Femur (tissue), 1 donor: ENCODE data around the gene SLIT3.

Experiments
- DNase-seq: peaks from one replicate; pipeline ENCODE4 v3.0.0-alpha.2; 2017

Gene SLIT3

GRCh38 chr5:168714046-168714445 lies 586.9 kb downstream of the SLIT3 start:
- DNase-seq: no peak

- DNase-seq: no peak
Measured at GRCh38 chr5:168713051-168713450, 587.9 kb downstream of the SLIT3 start.

GRCh38 chr5:168712280-168712924 lies 588.5 kb downstream of the SLIT3 start:
- DNase-seq: peak; percentile 31

GRCh38 chr5:168710706-168711105 lies 590.2 kb downstream of the SLIT3 start:
- no peak for DNase-seq

- DNase-seq: no peak
Measured at GRCh38 chr5:168707716-168708695, 592.9 kb downstream of the SLIT3 start.

GRCh38 chr5:168706655-168707069 lies 594.3 kb downstream of the SLIT3 start:
- DNase-seq: peak; percentile 35

GRCh38 chr5:168705321-168705720 lies 595.6 kb downstream of the SLIT3 start:
- DNase-seq: no peak

- no peak for DNase-seq
Measured at GRCh38 chr5:168702511-168702910, 598.4 kb downstream of the SLIT3 start.

- no peak for DNase-seq
Measured at GRCh38 chr5:168701641-168702040, 599.3 kb downstream of the SLIT3 start.

GRCh38 chr5:168699002-168699401 lies 601.9 kb downstream of the SLIT3 start:
- peak; percentile 86 for DNase-seq

GRCh38 chr5:168697034-168697720 lies 603.8 kb downstream of the SLIT3 start:
- DNase-seq: no peak

GRCh38 chr5:168696611-168697010 lies 604.3 kb downstream of the SLIT3 start:
- no peak for DNase-seq

GRCh38 chr5:168695301-168695835 lies 605.6 kb downstream of the SLIT3 start:
- DNase-seq: no peak

GRCh38 chr5:168694289-168694688 lies 606.6 kb downstream of the SLIT3 start:
- DNase-seq: no peak

GRCh38 chr5:168693883-168694282 lies 607.1 kb downstream of the SLIT3 start:
- no peak for DNase-seq

GRCh38 chr5:168693297-168693696 lies 607.6 kb downstream of the SLIT3 start:
- no peak for DNase-seq

- no peak for DNase-seq
Measured at GRCh38 chr5:168691891-168692290, 609.0 kb downstream of the SLIT3 start.

GRCh38 chr5:168689260-168689659 lies 611.7 kb downstream of the SLIT3 start:
- DNase-seq: no peak

GRCh38 chr5:168686837-168687236 lies 614.1 kb downstream of the SLIT3 start:
- no peak for DNase-seq

GRCh38 chr5:168685566-168685965 lies 615.4 kb downstream of the SLIT3 start:
- DNase-seq: no peak

GRCh38 chr5:168683927-168684295 lies 617.0 kb downstream of the SLIT3 start:
- DNase-seq: no peak

- DNase-seq: no peak
Measured at GRCh38 chr5:168683247-168683926, 617.6 kb downstream of the SLIT3 start.
